Posterior vena cava (tissue), 2 donors: ENCODE data around the gene HMGCR. TPM values are rescaled to one million over a fixed set of nuclear protein-coding genes. Genes with fewer than 3 reads are reported as not detected.
A peak's percentile ranks its signal among the peaks of the same experiment; 100 is the strongest.

ENCODE experiments used
- DNase-seq: peaks from one replicate; pipeline ENCODE4 v3.0.0-alpha.2; 2020; ENCODE audit warnings: low spot score
- intact Hi-C, 2 donors: fragments of 100-400 bp; cut with DNase I; formaldehyde crosslinking; loops; one replicate each; pipeline versions ENCODE4 v1.14.1 to v1.14.2; 2022 to 2023
- total RNA-seq, 2 donors: library from RNA; stranded (reverse); fragmentation: NEBNext Ultra II Directional; extraction: Animal tissue kit (Norgen Biotek cat#: 25700); gene quantifications; one replicate each; pipeline ENCODE4 v1.2.1, GENCODE V29; 2021
- donor health status: DM: yes; HTN: yes; CAD: no.
- donor health status: DM: yes; HTN: yes; CAD: no.

HMGCR gene
- total RNA-seq, 2 donors from 2014 or later, result 15.1 to 22.9 TPM

DNA sequence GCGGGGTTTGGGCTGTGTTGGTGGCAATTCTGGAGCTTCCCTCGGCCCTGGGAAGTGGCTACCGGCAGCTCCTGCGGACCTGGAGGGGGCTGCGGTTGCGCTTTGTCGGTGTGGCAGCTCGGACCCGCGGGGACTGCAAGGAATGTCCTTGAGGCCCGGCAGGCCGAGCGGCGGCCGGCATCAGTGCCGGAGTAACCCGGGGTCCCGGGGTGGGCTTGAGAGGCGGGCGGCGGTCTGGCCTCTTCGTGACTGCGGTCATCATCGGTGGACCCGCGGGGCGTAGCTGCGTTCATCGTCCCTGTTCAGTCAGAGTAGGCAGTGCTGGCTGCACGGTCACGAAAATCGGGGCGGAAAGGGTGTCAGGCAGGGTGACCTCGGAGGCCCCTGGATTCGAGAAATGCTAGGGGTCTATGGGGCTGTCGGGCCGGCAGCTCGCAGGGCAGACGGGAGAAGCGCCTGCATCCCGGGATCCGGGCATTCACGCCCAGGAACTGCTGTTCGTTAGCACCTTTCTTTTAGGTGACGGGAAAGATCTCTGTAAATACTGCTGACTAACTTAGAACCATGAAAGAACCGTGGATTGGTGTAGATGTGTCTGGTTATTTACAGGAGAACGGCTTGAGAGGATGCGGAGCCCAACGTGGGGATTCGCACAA, 474 bp downstream of the HMGCR start:
- peak; percentile 87 for DNase-seq
- intact Hi-C loops, result no loop called here

DNA sequence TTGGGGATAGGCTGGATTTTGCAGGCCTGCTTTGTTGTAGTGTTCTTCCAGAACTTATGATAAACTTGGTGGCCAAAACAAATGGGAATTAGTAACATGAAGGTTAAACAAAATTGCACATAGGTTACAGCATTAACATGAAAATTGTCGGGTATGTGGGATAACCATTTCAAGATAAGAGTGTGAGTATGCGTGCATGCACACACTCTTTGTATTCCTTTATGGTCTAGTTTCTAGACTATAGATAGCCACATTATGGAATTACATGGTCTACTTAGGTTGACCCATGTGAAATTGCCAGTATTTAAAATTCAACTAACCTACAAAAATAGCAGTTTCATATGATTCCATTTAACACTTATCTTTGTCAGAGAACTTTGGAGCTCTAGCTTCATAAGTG, 1.4 kb downstream of the HMGCR start:
- no peak for DNase-seq
- intact Hi-C loops, result no loop called here

DNA sequence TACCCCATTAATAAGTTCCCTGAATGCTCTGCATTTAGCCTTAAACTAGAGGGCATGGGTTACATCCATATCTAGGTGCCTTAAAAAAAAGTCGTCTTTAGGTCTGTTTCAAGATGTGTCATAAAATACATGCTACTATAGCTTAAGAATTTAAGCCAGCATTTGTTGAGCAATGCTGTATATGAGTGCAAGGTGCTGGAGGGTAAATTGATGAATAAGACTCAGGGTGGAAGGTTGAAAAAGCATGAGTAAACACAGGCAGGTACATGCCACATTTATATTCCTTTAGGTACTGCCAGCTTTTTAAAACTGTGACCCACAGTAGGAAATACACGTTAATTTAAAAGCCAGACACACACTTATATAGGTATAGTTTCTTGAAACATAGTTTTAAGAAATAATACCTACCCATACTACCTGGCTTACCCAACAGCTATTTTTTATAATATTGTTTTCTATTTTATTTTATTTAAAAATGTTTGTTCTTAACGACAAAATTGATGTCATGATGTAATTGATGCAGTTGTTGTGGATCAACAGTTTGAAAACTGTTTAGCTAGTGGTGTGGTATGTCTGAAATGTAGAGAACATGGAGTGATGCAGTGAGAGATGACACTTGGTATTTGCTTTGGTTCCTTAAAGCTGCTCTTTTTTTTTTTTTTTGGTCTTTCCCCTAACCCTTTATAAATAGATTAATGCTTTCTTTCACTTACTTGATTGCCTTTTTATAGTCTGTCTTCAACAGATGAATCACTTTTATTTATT, 3.9 kb downstream of the HMGCR start:
- intact Hi-C loops, result no loop called here
- DNase-seq, result no peak

DNA sequence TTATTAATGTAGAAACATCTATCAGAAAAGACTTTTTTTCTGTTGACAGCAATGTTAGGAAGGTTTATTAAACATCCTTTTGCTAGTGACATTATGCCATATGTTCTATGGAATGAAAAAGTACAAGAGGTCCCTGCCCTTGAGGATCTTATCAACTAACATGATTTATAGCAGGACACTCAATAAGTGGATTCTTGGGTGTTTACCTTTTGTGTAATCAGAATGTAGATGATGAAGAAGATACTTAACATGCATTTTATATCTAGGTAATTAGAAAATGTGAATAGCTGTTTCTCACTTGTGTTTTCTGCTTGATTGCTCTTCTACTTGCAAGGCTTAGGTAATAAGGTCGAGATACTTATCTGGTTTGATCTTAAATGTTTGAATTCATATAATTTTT, 4.9 kb downstream of the HMGCR start:
- intact Hi-C loops, result no loop called here
- no peak for DNase-seq

DNA sequence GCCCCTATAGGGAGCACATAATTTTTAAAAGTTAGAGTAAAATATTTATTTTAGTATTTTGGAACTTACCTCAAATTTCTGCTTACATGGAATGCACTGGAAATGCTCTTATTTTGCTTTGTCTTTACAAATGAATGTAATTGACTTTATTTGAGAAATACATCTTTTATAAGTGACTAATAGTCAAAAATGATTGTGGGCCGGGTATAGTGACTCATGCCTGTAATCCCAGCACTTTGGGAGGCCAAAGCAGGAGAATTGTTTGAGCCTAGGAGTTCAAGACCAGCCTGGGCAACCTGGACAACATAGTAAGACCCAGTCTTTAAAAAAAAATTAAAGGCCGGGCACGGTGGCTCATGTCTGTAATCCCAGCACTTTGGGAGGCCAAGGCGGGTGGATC, 5.8 kb downstream of the HMGCR start:
- intact Hi-C loops, result no loop called here
- no peak for DNase-seq

DNA sequence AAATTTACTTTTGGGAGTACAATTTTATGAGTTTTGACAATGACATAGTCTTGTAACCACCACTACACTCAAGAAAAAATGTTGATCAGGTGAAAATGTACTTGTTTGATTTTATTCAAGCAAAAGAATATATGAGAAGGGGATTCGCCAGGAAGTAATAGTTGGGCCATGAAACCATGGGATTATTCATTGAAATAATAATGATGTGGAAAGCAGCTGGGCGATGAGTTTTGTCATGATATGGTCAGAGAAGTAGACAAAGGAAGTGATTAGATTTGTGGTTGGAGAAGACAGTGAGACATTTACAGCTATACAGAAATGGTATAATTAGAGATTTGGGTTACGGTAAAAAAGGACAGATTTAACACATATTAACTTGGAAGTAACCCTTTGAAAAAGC, 11.2 kb downstream of the HMGCR start:
- intact Hi-C loops, result no loop called here
- DNase-seq, result no peak

DNA sequence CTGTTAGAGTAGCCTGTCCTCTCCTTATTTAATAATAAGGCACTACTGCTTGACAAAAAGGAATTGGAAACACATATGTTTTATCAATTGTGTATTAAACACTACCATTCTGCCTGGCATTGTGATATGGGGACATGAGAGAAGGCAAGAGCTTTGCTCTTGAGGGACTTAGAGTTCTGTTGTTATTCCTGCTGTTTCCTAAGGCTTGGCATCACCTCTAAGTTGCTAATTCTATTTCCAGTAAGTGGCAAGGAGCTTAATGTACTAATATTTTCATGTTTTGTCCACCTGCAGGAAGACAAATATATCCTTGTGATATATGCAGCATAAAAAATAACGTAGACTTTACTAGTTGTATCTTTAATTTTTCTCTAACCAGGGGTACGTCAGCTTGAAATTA, 12.6 kb downstream of the HMGCR start:
- no peak for DNase-seq
- intact Hi-C loops, result no loop called here

DNA sequence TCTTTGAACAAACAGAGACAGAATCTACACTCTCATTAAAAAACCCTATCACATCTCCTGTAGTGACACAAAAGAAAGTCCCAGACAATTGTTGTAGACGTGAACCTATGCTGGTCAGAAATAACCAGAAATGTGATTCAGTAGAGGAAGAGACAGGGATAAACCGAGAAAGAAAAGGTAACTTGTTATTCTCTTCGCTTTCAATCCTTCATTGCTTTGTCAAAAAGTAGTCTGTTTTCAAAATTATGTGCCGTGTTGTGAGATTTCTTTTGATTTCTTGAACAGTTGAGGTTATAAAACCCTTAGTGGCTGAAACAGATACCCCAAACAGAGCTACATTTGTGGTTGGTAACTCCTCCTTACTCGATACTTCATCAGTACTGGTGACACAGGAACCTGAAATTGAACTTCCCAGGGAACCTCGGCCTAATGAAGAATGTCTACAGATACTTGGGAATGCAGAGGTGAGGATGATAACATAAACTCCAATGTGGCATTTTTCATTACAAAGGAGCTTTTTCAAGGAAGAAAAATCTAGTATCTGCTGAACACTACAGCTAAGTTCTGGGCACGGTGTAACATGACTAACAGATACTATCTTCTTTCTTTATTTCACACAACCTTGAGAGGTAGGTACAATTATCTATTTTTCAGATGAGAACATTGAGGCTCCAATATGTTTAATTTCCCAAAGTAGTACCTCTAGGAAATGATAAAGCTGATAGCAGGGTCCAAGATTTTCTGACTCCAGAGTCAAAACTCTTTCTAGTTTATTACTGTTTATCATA, 14.3 kb downstream of the HMGCR start:
- intact Hi-C loops, result no loop called here
- no peak for DNase-seq

DNA sequence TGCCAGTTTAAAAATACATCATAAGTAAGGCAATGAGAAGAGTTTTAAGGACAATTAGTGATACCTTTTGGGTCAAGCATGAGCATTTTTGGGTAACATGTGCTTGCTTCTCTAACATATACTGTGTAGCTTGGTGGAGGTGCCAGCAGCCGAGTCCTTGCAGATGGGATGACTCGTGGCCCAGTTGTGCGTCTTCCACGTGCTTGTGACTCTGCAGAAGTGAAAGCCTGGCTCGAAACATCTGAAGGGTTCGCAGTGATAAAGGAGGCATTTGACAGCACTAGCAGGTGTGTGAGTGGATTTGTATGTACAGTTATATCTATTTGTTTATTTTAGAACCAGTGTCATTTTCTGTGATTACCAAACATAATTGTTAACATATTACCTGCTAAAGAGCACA, 18.2 kb downstream of the HMGCR start:
- intact Hi-C loops, result no loop called here

DNA sequence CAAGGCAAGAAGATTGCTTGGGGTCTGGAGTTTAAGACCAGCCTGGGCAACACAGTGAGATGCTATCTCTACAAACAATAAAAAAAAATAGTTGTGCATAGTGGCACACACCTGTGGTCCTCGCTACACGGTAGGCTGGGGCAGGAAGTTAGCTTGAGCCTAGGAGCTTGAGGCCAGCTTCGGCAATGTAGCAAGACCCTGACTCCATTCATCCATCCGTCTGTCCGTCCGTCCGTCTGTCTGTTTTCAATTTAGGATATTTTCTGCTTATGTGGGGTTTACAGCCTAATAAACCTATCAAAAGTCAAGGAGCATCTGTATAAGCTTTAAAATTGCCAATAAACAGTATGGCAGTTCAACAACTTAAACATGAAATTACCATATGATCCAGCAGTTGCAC, 19.7 kb downstream of the HMGCR start:
- DNase-seq, result no peak
- intact Hi-C loops, result no loop called here

More for the DNA sequence above, 18.2 kb downstream of the HMGCR start:
- DNase-seq, result peak; percentile 31

DNA sequence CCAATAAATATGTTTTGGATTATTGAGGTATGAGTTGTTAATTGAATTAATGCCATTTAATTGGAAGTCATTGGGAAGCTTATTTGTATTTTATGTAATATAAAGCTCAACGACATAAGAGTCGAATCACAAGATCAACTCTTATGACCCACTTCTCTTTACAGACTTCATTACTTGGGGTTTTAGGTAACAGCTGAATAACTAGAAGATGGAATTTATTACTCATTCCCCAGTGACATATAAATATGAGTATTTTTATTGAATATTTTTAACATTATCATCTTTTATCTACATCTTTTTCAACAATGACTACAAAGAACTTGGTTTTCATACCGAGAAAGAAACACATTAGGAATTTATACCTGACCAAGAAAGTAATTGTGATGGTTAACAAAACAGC, 21.1 kb downstream of the HMGCR start:
- intact Hi-C loops, result no loop called here
- no peak for DNase-seq

DNA sequence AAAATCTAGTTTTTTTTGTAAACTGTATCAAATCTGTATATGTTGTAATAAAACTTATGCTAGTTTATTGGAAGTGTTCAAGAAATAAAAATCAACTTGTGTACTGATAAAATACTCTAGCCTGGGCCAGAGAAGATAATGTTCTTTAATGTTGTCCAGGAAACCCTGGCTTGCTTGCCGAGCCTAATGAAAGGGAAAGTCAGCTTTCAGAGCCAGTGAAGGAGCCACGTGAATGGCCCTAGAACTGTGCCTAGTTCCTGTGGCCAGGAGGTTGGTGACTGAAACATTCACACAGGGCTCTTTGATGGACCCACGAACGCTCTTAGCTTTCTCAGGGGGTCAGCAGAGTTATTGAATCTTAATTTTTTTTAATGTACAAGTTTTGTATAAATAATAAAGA, 24.3 kb downstream of the HMGCR start:
- DNase-seq, result no peak
- intact Hi-C loops, result no loop called here

DNA sequence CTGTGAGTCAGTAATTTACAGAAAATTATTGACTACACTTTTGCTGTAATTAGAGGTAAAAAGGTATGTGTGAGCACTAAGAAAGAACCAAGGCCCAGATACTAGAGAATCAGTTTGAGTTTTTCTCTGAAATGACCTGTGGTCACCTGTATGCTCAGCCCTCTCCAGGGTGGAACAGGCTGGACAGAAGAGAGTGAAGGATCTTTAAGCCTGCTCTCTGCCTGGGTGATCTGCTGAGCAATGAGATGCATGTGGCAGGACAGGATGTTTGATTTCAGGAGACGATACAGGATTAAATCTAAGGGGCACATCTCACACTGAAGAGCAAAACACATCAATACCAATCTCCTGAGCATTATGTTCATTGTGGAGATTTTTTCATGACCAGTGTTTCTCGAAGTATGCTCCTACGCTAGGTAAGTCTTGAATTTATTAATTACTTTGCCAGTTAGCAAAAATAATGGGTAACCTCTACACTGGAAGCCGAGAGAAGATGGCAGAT, 25.5 kb downstream of the HMGCR start:
- DNase-seq, result no peak
- intact Hi-C loops, result no loop called here

DNA sequence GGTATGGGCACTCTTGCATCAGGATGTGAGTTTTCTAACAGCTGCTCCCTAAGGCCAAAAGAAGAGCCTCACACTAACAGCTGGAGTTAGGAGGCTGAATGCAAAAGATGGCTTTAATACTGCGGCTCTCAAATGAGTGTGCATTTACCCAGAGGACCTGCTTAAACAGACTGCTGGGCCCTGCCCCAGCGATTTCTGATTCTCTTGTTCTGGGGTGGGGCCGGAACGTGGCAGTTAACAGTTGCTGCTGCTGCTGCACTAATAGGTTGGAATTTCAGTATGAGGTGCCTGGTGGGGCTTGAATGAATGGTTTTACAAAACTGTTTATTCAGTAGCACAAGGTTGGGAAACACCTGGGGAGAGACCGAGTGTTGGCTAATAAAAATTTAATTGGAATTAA, 26.1 kb downstream of the HMGCR start:
- intact Hi-C loops, result no loop called here
- no peak for DNase-seq

DNA sequence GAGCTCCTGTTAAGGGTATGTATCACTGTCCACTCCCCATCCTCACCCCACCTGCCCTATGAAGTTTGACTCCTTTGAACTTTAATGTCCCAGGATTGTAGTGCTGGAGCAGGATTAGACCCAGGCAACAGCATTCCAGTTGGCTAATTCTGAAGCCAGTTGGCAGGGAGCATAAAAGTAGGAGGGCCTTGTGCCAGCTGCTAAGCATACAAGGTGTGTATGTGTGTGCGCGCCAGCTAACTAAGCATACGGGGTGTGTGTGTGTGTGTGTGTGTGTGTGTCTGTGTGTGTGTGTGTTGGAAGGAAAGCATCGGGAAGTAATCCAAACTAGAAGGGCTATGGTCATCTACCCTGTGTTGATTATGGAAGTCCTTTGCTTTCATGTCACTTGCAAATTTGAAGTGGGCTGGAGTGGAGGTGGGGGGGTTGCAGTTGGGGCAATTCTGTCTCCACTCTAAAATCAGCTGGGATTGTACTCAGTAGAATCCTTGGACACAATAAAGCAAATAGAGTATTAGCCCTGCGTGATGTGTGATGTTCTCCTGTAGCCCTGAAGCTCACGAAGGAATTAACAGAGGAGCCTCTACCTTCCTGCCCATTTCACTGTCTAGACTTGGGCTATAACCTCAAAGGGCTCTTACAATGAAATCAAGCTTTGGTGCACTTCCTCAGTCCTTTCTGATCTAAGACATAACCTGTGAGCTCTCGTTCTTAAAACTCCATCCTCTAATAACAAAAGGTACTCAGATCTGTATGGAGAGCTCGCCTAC, 26.9 kb downstream of the HMGCR start:
- DNase-seq, result no peak
- intact Hi-C loops, result no loop called here

DNA sequence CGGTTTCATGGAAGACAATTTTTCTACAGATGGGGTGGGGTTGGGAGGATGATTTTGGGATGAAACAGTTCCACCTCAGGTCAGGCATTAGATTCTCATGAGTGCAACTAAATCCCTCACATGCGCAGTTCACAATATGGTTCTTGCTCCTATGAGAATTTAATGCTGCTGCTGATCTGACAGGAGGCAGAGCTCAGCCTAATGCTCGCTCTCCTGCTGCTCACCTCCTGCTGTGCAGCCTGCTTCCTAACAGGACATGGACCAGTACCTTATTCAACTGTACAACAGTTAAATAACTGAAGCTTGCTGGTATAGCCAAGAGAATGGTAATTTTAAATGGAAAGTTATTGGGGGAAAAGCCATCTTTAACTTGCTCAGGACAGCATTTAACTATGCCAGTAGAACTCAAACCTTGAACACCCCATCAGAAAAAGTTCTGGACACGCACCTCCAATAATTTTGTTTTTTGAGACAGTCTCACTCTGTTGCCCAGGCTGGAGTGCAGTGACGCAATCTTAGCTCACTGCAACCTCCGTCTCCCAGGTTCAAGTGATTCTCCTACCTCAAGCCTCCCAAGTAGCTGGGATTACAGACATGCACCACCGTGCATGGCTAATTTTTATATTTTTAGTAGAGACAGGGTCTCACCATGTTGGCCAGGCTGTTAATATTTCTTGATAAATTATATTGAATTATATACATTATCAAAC, 27.7 kb downstream of the HMGCR start:
- no peak for DNase-seq
- intact Hi-C loops, result no loop called here

DNA sequence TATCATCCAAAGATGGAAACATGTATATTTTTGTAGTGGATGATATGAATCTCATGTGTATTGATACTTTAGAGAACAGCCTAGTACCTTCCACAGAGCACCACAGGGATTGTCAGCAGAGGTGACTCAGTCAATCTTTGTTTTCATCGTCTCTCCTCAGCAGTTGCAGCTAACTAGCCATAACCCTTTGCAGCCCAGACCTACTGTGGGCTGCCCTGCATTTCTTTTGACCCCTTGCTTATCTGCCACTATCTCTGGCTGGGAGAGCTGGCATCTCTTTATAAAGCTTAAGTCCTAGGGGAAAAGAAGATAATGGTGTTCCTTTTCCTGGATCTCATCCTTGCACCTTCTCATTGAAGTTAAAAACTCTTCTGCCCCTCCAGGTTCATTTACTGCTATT, 28.7 kb downstream of the HMGCR start:
- intact Hi-C loops, result no loop called here
- no peak for DNase-seq

DNA sequence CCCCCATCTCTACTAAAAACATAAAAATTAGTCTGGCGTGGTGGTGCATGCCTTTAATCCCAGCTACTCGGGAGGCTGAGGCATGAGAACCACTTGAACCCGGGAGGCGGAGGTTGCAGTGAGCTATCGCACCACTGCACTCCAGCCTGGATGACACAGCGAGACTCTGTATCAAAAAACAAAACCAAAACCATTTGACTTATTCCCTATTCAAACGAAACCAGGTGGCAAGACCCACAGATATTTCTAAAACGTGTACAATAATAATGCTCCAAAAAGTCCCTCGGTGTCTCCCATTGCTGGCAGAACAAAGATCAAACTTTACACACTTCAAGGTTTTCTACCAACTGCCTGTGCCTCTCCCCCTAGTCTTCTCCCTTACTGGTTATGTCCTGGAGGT, 29.8 kb downstream of the HMGCR start:
- intact Hi-C loops, result no loop called here
- no peak for DNase-seq

DNA sequence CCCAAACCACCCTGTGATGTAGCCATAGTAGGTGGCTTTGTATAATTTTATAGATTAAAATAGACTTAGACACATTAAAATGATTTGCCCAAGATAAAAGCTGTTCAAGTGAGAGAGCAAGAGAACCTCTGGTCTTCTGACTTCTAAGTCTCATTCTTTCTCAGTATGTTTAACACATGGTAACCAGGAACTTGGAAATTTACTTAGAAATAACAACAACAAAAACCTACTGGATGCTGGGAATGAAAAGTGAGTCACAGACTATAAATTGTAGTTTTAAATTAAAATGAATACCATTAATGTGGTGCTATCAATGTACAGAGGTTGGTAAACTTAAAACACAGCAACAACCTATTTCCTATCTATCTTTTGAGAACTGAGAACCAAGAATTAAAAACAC, 30.4 kb downstream of the HMGCR start:
- no peak for DNase-seq
- intact Hi-C loops, result no loop called here
